Medulla oblongata (tissue), 1 donor: ENCODE results near the gene PSEN2.
"Not testable (repeated sequence)": the region's sequence is repeated elsewhere in the genome, so short reads cannot be mapped to it uniquely, and the experiment has no call there.

ENCODE experiments used
- DNase-seq: peaks from one replicate; pipeline ENCODE4 v3.0.0-alpha.2; 2015; ENCODE audit errors: extremely low spot score

PSEN2 gene

GRCh38 chr1:226916497-226916896 lies 46.1 kb downstream of the PSEN2 start:
- no peak for DNase-seq

DNA sequence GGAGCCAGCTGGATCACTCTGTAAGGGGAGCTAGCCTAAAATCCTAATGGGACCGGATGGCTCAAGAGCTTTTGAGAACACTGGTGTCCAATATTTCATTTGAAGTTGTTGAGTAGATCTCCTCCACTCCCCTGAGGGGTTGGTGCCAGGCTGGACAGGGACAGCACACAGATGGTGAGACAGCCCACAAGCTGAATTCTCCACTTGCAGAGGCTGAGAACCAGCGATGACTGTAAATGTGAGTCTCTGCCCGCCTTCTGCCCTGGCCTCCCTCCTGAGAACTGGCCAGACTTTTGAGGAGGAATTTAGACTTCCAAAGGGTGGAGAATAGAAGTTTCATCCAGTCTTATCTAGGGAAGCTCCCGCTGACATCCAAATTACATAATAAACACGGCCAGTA lies 49.2 kb downstream of the PSEN2 start:
- DNase-seq, result no peak

DNA sequence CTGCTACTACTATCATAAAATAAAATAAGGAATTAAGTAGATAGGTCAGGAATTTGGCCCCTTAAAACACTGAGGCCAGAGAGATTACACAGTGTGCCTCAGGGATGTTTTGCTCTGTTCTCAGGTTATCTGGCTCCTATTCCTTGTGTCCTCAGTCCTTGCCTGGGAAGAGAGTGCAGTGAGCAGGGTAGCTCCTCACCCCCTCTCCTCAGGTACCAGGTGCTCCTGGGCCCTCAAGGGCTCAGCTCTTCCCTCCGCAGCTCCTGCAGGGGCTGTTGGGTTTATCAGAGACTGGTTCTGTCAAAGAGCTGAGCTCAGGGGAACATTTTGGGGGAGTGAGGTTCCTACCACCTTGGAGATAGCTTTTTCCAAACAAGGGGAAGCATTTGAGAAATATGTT lies 49.6 kb downstream of the PSEN2 start:
- no peak for DNase-seq

DNA sequence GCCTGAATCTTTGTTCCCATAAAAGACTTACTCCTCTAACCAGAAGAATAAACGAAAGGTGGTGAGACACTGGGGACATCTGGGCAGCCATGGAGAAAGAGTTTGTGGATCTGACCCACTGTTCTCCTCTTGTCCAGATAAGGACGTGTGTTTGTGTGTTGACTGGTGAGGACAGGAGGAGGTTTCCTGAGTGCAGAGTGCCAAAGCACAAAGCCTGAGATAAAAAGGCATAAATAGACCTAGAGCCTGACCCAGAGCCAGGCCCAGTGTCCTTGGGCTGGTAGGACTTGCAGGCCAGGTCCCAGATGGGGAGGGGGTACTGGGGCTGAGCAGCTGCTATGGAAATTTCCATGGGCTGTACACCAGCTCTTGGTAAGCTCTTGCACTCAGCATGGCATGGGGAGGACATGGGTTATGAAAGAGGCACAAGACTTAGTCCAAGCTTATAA lies 50.1 kb downstream of the PSEN2 start:
- DNase-seq, result no peak

DNA sequence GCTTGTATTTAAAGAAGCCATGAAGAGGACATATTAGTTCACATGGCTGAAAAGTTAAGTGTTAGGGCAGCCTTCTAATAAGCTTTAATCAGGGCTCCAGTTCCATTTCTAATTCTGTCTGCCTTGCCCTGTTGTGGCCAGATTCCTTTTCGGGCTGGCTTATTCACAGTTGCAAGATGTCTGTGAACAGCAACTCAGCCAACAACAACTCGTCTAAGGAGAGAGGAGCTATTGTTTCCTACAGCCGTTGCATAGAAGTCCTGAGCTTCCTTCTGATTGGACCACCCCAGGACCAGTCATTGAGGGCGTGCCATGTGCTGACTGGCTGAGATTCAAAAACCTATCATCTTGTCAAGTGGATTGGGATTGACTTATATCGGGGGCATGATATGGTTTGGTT lies 51.1 kb downstream of the PSEN2 start:
- no peak for DNase-seq

GRCh38 chr1:226929260-226930111 lies 59.1 kb downstream of the PSEN2 start:
- DNase-seq, result not testable (repeated sequence)

DNA sequence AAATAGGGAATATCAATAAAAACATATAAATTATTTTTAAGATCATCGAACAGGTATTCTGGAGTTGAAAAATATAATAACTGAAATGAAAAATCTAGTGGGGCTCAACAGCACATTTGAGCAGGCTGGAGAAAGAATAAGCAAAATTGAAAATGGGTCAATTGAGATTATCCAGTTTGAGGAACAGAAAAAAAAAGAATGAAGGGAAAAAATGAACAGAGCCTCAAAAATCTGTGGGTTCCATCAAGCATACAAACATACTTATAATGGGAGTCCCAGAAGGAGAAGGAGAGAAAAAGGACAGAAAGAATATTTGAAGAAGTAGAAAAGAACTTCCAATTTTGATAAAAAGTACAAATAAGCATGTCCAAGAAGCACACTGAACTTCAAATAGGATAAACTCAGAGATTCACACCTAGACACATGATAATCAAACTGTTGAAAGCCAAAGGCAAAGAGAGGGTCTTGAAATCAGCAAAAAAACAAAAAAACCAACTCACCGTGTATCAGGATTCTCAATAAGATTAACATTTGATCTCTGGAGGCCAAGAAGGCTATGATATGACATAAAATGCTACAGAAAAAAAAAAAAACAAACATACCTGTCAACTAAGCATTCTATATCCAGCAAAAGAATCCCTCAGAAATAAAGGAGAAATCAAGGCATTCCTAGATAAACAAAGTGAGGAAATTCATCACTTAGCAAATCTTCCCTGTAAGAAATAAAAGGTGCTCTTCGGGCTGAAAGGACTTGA lies 64.2 kb downstream of the PSEN2 start:
- DNase-seq, result no peak

GRCh38 chr1:226937940-226938725 lies 67.7 kb downstream of the PSEN2 start:
- no peak for DNase-seq

GRCh38 chr1:226938903-226939437 lies 68.6 kb downstream of the PSEN2 start:
- DNase-seq, result no peak

- DNase-seq, result peak; percentile 64
Observed at GRCh38 chr1:226939438-226940028, 69.1 kb downstream of the PSEN2 start.

GRCh38 chr1:226940029-226940805 lies 69.8 kb downstream of the PSEN2 start, which contains the start of gene COQ8A:
TSS of gene COQ8A (plus strand) at chr1:226940294. CDS start at chr1:226961386, 21,092 bp downstream.
- DNase-seq, result peak; percentile 100

DNA sequence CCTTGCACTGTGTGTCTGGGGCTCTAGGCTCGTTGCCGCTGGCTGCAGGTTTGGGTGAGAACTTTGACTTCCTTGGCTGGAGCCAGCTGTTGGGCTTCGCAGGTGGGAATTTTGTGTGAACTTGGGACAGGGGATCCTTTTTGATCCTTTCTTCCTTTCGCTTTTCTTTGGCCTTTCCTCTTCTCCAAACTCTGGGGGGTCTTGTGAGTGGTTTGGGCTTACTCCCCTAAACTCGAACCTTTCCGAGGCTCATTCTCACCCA lies 70.3 kb downstream of the PSEN2 start:
- no peak for DNase-seq

DNA sequence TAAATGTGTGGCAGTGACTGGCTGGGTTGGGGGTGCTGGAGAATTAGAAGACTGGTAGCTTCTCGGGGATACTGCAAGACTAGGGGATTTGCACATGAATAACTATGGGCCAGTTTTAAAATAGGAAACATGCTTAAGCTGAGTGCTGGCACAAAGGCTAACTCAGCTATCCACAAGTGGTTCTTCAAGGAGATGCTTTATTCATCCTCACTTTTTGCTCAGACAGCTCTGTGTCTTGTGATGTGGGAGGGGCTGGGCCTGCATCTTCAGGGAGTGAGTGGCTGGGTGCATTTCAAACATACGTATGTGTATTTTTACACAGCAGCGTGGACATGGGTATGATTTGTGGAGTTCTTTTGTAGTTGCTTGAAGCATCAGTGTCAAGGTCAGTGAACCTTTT lies 72.0 kb downstream of the PSEN2 start:
- peak; percentile 6 for DNase-seq

- DNase-seq, result peak; percentile 4
Observed at GRCh38 chr1:226943156-226943555, 72.7 kb downstream of the PSEN2 start.

GRCh38 chr1:226943927-226944326 lies 73.5 kb downstream of the PSEN2 start:
- DNase-seq, result no peak

DNA sequence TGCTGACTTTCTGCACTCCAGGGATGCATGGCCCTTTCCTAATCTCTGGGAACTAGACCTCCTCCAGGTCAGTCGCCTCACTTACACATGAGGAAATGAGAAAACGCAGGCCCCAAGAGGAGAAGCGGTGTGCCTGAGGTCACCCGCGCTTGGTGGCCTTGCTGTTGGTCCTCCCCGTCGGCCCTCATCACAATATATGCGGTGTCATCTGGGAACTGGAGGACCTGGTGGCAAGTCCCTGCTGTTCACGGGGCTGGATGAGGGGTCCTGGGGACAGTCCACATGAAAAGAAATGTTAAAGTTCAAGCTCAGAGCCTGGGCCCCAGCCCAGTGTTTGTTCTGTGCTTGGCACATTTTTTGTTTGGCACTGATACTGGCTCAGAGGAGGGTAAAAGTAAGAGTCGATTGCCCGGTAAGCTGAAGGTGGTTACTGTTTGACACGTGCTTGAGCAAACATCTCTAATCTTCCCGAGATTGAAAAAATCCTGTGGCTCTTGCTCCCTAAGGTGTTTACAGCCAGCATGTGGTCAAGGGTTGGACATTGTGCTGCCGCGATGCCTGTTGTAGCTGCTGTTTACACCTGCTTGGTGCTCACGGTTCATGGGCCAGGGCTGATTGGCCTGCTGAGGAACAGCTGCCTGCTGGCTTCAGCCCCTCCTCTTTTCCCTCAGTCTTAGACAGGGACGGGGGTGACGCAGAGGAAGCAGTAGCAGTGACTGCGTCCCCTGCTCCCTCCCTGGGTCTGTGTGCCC lies 74.9 kb downstream of the PSEN2 start:
- peak; percentile 8 for DNase-seq
